K562 (cell line): Measurements from ENCODE around the gene TTC39B. TPM values are rescaled to one million over a fixed set of nuclear protein-coding genes. Genes with fewer than 3 reads are reported as not detected.

Experiments
- ATAC-seq: fragments of 200-7000 bp; cut with Tn5 transposase; 3 replicates; pipeline ENCODE4 v1.9.1; 2020; ENCODE audit warnings: moderate library complexity
- BruUV-seq: library from RNA; stranded (reverse); fragments of 400-500 nt; replicated peaks from 2 replicates; lab custom pipeline; 2021; lab: Mats Ljungman, UMichigan
- CTCF ChIA-PET: fragments of 300-600 bp; formaldehyde crosslinking; extraction: SDS; loops from one replicate; lab custom pipeline; 2021; ENCODE audit warnings: low intra/inter-chr PET ratio; lab: Yijun Ruan, JAX
- POLR2A ChIA-PET: fragments of 300-600, 350-650 bp; sonication (Branson Sonifier 250); formaldehyde crosslinking; extraction: SDS; loops from one replicate; lab custom pipeline; 2021; ENCODE audit warnings: antibody characterized with exemption, inconsistent platforms; lab: Yijun Ruan, JAX
- DNase-seq, 4 experiments: peaks; one replicate each; pipeline versions ENCODE4 v3.0.0 to v3.0.0-alpha.2; 2011 to 2018; ENCODE audit warnings: low spot score in 3 of 4, mixed read lengths in 3 of 4; ENCODE audit errors: extremely low read depth in 1 of 4
- FAIRE-seq: peaks from 2 replicates; lab custom pipeline; 2011; peaks lifted over from hg19 to GRCh38; lab: Jason Lieb, UNC
- H2AFZ ChIP-seq: 2 replicates; pipeline ENCODE4 v1.6.0; 2011; ENCODE audit warnings: low read depth, low read length, control low read depth, inconsistent platforms
- H3K27ac ChIP-seq: fragments of 200-600 bp; 3 replicates; pipeline ENCODE4 v1.8.0; 2011; ENCODE audit warnings: low read depth, mild to moderate bottlenecking, control low read depth, inconsistent platforms, low read length, moderate library complexity, mixed read lengths; ENCODE audit errors: extremely low read depth
- H3K27me3 ChIP-seq, 2 experiments: fragments of 300-600 bp in 1 of 2; 2 replicates in 1 of 2; 3 replicates in 1 of 2; pipeline versions ENCODE4 v1.6.0 to v1.8.0; 2011; ENCODE audit warnings: inconsistent platforms in 2 of 2, low read length in 2 of 2, mild to moderate bottlenecking in 1 of 2, mixed read lengths in 1 of 2, moderate library complexity in 1 of 2; ENCODE audit not compliant: control insufficient read depth in 2 of 2, insufficient read depth in 2 of 2
- H3K36me3 ChIP-seq: fragments of 300-600 bp; 3 replicates; pipeline ENCODE4 v1.8.0; 2011; ENCODE audit warnings: mild to moderate bottlenecking, low read length, inconsistent platforms; ENCODE audit not compliant: control insufficient read depth, insufficient read depth
- H3K4me1 ChIP-seq, 2 experiments: fragments of 200-600 bp in 1 of 2; replicated peaks in 1 of 2; 2 replicates in 1 of 2; 3 replicates in 1 of 2; pipeline versions ENCODE4 v1.5.1 to v1.8.0; 2011; ENCODE audit warnings: inconsistent platforms in 2 of 2, low read length in 2 of 2, mild to moderate bottlenecking in 1 of 2, mixed read lengths in 1 of 2, moderate library complexity in 1 of 2; ENCODE audit not compliant: control insufficient read depth in 2 of 2, insufficient read depth in 2 of 2
- H3K4me2 ChIP-seq: 2 replicates; pipeline ENCODE4 v1.6.1; 2011; ENCODE audit warnings: low read length, control low read depth, inconsistent platforms, mixed read lengths; ENCODE audit not compliant: insufficient read depth
- H3K4me3 ChIP-seq: fragments of 200-600 bp; sonication (generic), shearing (Covaris generic); 2 replicates; pipeline ENCODE4 v1.5.1; 2016; ENCODE audit warnings: control low read depth, inconsistent platforms
- H3K79me2 ChIP-seq: fragments of 200-600 bp; 3 replicates; pipeline ENCODE4 v1.8.0; 2011; ENCODE audit warnings: low read length, inconsistent platforms; ENCODE audit not compliant: control insufficient read depth, insufficient read depth
- H3K9ac ChIP-seq, 2 experiments: 2 replicates each; pipeline versions ENCODE4 v1.6.0 to v1.6.1; 2011; ENCODE audit warnings: low read depth in 2 of 2, low read length in 2 of 2, control low read depth in 1 of 2, inconsistent platforms in 1 of 2, mild to moderate bottlenecking in 1 of 2, mixed read lengths in 1 of 2; ENCODE audit not compliant: insufficient read depth in 1 of 2
- H3K9me1 ChIP-seq: one replicate; pipeline ENCODE4 v1.6.0; 2011; ENCODE audit warnings: inconsistent platforms, mild to moderate bottlenecking, low read length, moderate library complexity; ENCODE audit not compliant: control insufficient read depth, insufficient read depth
- H3K9me3 ChIP-seq: replicated peaks from 2 replicates; pipeline ENCODE4 v1.5.1; 2011; ENCODE audit warnings: low read depth, low read length, inconsistent platforms; ENCODE audit not compliant: control insufficient read depth, insufficient read depth
- H4K20me1 ChIP-seq: replicated peaks from 2 replicates; pipeline ENCODE4 v1.6.1; 2011; ENCODE audit warnings: low read length, inconsistent platforms, mixed read lengths; ENCODE audit not compliant: control insufficient read depth, insufficient read depth
- CBFA2T3 ChIP-seq: fragments of 450-650 bp; IDR thresholded peaks from 2 replicates; pipeline ENCODE4 v1.6.1; 2017
- DDX20 ChIP-seq: fragments of 450-650 bp; IDR thresholded peaks from 2 replicates; pipeline ENCODE4 v1.6.1; 2016; ENCODE audit warnings: missing genetic modification characterization, low read depth, mild to moderate bottlenecking, missing compliant biosample characterization, moderate library complexity
- ESRRA ChIP-seq: fragments of 450-650 bp; IDR thresholded peaks from 2 replicates; pipeline ENCODE4 v1.6.1; 2014; ENCODE audit warnings: low read depth, mild to moderate bottlenecking, moderate library complexity, borderline replicate concordance
- HNRNPLL ChIP-seq: fragments of 200-400 bp; formaldehyde crosslinking; IDR thresholded peaks from 2 replicates; pipeline ENCODE4 v1.6.1; 2017; ENCODE audit warnings: low read length, low read depth, mild to moderate bottlenecking; ENCODE audit not compliant: poor library complexity, severe bottlenecking
- NUFIP1 ChIP-seq: fragments of 450-650 bp; IDR thresholded peaks from 2 replicates; pipeline ENCODE4 v1.6.1; 2018; ENCODE audit not compliant: partially characterized antibody
- PHF20 ChIP-seq: fragments of 450-650 bp; IDR thresholded peaks from 2 replicates; pipeline ENCODE4 v1.6.1; 2018; ENCODE audit not compliant: partially characterized antibody
- ZNF175 ChIP-seq: fragments of 200-800 bp; sonication (Bioruptor generic); IDR thresholded peaks from 2 replicates; pipeline ENCODE4 v1.6.1; 2016; ENCODE audit warnings: low read depth, mild to moderate bottlenecking, missing genetic modification characterization, missing compliant biosample characterization
- ZNF282 ChIP-seq: sonication (generic); formaldehyde crosslinking; IDR thresholded peaks from 2 replicates; pipeline ENCODE4 v1.8.1; 2023; ENCODE audit warnings: missing genetic modification reagents
- ZNF384 ChIP-seq: IDR thresholded peaks from 2 replicates; pipeline ENCODE4 v1.6.1; 2012; ENCODE audit warnings: low read depth, low read length, improper control_type of control experiment
- WGBS: fragments of 100-300 bp; shearing (Covaris generic); methylation state at CpG from one replicate; pipeline ENCODE4 v1.1.6; 2016; ENCODE audit warnings: low coverage, mixed read lengths; ENCODE audit not compliant: insufficient coverage; ENCODE audit errors: missing lambda C conversion rate; 5-methylcytosine and 5-hydroxymethylcytosine counted together
- in situ Hi-C: fragments of 300-500 bp; cut with MboI; formaldehyde crosslinking; loops from 4 replicates; pipeline ENCODE4 v1.15.0; 2018; ENCODE audit warnings: inconsistent platforms, mixed read lengths
- intact Hi-C: fragments of 100-400 bp; cut with micrococcal nuclease; formaldehyde crosslinking; loops from 2 replicates; pipeline ENCODE4 v1.14.2; 2022
- polyA plus RNA-seq, 8 experiments: library from polyadenylated mRNA; depleted of rRNA in 4 of 8; stranded (reverse) in 5 of 8; unstranded in 3 of 8; fragments of >200 nt; fragmentation: Nextera tagmentation in 2 of 8; fragmentation: Illumina TruSeq in 1 of 8; extraction: Ambion mirVana in 2 of 8; extraction: Trizol in 1 of 8; gene quantifications; 2 replicates each; pipeline versions ENCODE4 v1.2.1 to v1.2.3, GENCODE V29; 2011 to 2014; ENCODE audit warnings: inconsistent platforms in 1 of 8, missing spikeins in 1 of 8
- total RNA-seq, 7 experiments: library from RNA; depleted of rRNA in 6 of 7; stranded (reverse); fragments of >200 nt in 6 of 7; fragmentation: Illumina TruSeq in 2 of 7; extraction: Trizol in 2 of 7; gene quantifications; 2 replicates each; pipeline versions ENCODE4 v1.2.1 to v1.2.3, GENCODE V29; 2011 to 2021; ENCODE audit warnings: low replicate concordance in 1 of 7
- TF ChIP-seq, protein P1 (sequence below): fragments of 450-650 bp; IDR thresholded peaks from 2 replicates; pipeline ENCODE4 v1.6.1; 2017; ENCODE audit warnings: mild to moderate bottlenecking, moderate library complexity
- TF ChIP-seq, protein P2 (sequence below): fragments of 450-650 bp; IDR thresholded peaks from 2 replicates; pipeline ENCODE4 v1.6.1; 2016; ENCODE audit warnings: missing biosample characterization, missing genetic modification characterization

TTC39B gene
- total and polyA plus RNA-seq, 9 of the 15 experiments (the other 6 are each of a cell fraction or from before 2014, with no cell fraction given): 0.32 to 1.2 (median 0.95) TPM

DNA sequence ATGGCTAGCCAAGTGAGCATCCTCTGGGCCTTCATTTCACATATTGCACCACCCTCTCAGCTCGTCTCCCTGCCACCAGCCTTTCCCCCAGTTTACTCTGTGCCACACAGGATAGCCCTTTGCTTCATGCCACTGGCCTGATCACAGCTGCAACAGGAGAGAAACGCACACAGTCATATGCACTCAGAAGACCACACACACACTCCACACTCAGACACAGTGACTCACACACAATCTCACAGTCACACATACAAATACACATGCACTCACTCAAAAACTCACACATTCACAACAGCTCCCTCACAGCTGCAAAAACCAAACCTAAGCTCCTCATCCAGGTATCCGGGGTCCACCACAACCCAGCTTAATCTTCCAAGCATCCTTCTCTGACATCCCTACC lies 38.7 kb downstream of the TTC39B start:
- Histone ChIP-seq H3K79me2 (no peaks in the 10 kb centered on the region), H2AFZ (no peak overlapping the region), H4K20me1 (no peaks in the 10 kb centered on the region), H3K9me1 (no peaks in the 10 kb centered on the region), H3K4me1 (no peaks in the 10 kb centered on the region), H3K4me3 (no peak overlapping the region), H3K27me3 (no peaks in the 10 kb centered on the region; a peak in 1 of 5 replicates), H3K27ac (no peak overlapping the region), H3K4me2 (no peak overlapping the region), H3K36me3 (no peaks in the 10 kb centered on the region), H3K9me3 (no peaks in the 10 kb centered on the region), H3K9ac (no peak overlapping the region)
- WGBS: 0% methylated on average over 2 of the region's 3 CpGs
- no TSS peak for BruUV-seq
- no peak for ATAC-seq
- DNase-seq: no peak
- ChIA-PET POLR2A (interaction anchor here (0.6 to 1.2 kb wide), 2 partner anchors 12 to 39 kb away, joined by 3 read pairs; no protein-coding TSS in a partner anchor), CTCF (no interaction called here)
- intact Hi-C loops (no loop called here), in situ Hi-C loops (no loop called here)
- TF ChIP-seq ESRRA (no peak), ZNF282 (CRISPR knock-in tag) (no peak), NUFIP1 (no peak), HNRNPLL (no peak), ZNF175 (no peak), ZNF384 (no peak), CBFA2T3 (no peak), DDX20 (tag) (no peak), PHF20 (no peak)
- TF ChIP-seq, protein P1, sequence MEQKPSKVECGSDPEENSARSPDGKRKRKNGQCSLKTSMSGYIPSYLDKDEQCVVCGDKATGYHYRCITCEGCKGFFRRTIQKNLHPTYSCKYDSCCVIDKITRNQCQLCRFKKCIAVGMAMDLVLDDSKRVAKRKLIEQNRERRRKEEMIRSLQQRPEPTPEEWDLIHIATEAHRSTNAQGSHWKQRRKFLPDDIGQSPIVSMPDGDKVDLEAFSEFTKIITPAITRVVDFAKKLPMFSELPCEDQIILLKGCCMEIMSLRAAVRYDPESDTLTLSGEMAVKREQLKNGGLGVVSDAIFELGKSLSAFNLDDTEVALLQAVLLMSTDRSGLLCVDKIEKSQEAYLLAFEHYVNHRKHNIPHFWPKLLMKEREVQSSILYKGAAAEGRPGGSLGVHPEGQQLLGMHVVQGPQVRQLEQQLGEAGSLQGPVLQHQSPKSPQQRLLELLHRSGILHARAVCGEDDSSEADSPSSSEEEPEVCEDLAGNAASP: no peak
- TF ChIP-seq, protein P2, sequence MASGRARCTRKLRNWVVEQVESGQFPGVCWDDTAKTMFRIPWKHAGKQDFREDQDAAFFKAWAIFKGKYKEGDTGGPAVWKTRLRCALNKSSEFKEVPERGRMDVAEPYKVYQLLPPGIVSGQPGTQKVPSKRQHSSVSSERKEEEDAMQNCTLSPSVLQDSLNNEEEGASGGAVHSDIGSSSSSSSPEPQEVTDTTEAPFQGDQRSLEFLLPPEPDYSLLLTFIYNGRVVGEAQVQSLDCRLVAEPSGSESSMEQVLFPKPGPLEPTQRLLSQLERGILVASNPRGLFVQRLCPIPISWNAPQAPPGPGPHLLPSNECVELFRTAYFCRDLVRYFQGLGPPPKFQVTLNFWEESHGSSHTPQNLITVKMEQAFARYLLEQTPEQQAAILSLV (tag): no peak
- no peak for FAIRE-seq
